ENCODE measurements around the gene TTC3. TPM values are rescaled to one million over a fixed set of nuclear protein-coding genes. Genes with fewer than 3 reads are reported as not detected.

Gene TTC3
- total RNA-seq, 1 experiment from 2014 or later, result 71.5 TPM

DNA sequence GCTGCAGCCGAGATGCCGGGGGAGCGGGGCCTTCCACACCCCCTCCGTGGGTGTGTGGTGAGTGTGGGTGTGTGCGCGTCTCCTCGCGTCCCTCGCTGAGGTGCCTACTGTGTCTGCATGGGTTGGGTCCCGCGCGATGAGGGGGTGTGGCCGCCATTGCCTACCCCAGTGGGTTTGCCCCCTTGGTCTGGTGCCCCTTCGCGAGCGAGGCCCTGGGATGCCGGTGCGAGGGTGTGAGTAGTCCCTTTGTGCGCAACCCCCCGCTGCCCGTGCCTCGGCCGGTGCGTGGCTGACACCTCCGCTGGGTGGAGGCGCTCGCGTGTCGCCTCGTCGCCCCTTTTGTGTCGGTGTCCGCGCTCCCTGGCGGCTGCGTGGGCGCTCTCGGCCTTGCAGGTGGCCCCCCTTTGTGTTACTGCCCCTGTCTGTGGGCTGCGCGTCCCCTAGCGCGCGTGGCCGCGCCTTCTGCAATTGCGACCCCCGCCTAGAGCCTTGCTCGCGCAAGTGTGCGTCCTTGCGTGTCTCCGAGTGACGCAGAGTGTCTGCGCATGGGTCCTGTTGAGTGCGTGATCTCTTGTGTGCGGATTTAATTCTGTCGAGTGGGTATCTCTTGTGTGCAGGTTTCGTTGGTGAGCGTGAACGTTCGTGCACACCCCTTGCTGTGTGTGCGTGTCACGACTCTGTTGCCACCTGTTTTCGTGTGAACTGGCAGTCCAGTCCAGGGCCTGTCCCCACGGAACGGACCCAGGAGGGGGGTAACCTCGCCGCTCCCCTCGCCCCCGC, 553 bp downstream of the TTC3 start:
- ChIA-PET RAD21 (ENCODE audit: low non-redundant PET in 1 of 2, low total read pairs in 2 of 2, uncharacterized antibody in 2 of 2, unreplicated experiment in 2 of 2) (no interaction called here), POLR2A (no interaction called here), CTCF (no interaction called here)
- Histone ChIP-seq H3K27me3 (ENCODE audit: insufficient read depth, low read length) (no peaks in the 10 kb centered on the region), H3K36me3 (ENCODE audit: control insufficient read depth in 1 of 2, insufficient read depth in 2 of 2, low read length in 2 of 2) (no peaks in the 10 kb centered on the region), H3K4me2 (ENCODE audit: low read length) (peak overlapping the region; percentile 94), H4K20me1 (ENCODE audit: insufficient read depth) (peaks cover 9% of the 10 kb centered on the region; the same call in 1 of the 2 replicates), H3K27ac (ENCODE audit: low read depth, low read length) (peak overlapping the region; percentile 95), H2AFZ (ENCODE audit: low read depth, low read length, poor library complexity, severe bottlenecking) (no peak overlapping the region), H3K9me2 (ENCODE audit: insufficient read depth) (no peaks in the 10 kb centered on the region), H3K9me3 (ENCODE audit: control insufficient read depth in 1 of 2, insufficient read depth in 1 of 2, low read depth in 1 of 2, low read length in 2 of 2) (no peaks in the 10 kb centered on the region), H3K79me2 (ENCODE audit: insufficient read depth, low read length) (peaks cover 57% of the 10 kb centered on the region), H3K4me3 (replicated peaks in 1 of 2; ENCODE audit: low read depth in 1 of 2, low read length in 2 of 2) (peak overlapping the region; percentile 78 to 95), H3K9ac (ENCODE audit: low read length) (peak overlapping the region; percentile 91), H3K4me1 (ENCODE audit: control insufficient read depth in 1 of 2, insufficient read depth in 2 of 2, low read length in 2 of 2) (peaks cover 11 to 26% of the 10 kb centered on the region in 2 experiments)
- TF ChIP-seq EGR1 (IDR thresholded peaks at IDR 0.05; ENCODE audit: low read depth), result no peak
- no peak for TF ChIP-seq POLR2AphosphoS5 (IDR thresholded peaks at IDR 0.05; ENCODE audit: low read depth, low read length)
- TF ChIP-seq, protein P1, sequence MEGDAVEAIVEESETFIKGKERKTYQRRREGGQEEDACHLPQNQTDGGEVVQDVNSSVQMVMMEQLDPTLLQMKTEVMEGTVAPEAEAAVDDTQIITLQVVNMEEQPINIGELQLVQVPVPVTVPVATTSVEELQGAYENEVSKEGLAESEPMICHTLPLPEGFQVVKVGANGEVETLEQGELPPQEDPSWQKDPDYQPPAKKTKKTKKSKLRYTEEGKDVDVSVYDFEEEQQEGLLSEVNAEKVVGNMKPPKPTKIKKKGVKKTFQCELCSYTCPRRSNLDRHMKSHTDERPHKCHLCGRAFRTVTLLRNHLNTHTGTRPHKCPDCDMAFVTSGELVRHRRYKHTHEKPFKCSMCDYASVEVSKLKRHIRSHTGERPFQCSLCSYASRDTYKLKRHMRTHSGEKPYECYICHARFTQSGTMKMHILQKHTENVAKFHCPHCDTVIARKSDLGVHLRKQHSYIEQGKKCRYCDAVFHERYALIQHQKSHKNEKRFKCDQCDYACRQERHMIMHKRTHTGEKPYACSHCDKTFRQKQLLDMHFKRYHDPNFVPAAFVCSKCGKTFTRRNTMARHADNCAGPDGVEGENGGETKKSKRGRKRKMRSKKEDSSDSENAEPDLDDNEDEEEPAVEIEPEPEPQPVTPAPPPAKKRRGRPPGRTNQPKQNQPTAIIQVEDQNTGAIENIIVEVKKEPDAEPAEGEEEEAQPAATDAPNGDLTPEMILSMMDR (IDR thresholded peaks at IDR 0.05 in 2 of 3, conservative IDR thresholded peaks at IDR 0.05 in 1 of 3; ENCODE audit: borderline replicate concordance in 1 of 3, insufficient read depth in 1 of 3, low read depth in 2 of 3, low read length in 2 of 3), result 0 out of 6 replicates have a peak, but pooled peaks of 1 of the 3 experiments have one; percentile 8
- TF ChIP-seq FOSL1 (IDR thresholded peaks at IDR 0.05; ENCODE audit: low read depth), result no peak
- TF ChIP-seq ELF1 (IDR thresholded peaks at IDR 0.05; ENCODE audit: borderline replicate concordance, low read depth), result no peak
- TF ChIP-seq, protein P2, sequence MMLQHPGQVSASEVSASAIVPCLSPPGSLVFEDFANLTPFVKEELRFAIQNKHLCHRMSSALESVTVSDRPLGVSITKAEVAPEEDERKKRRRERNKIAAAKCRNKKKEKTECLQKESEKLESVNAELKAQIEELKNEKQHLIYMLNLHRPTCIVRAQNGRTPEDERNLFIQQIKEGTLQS (IDR thresholded peaks at IDR 0.05), result no peak
- peak; percentile 7; the same call in 1 of the 2 replicates for TF ChIP-seq SIN3A (IDR thresholded peaks at IDR 0.05; ENCODE audit: low read depth)
- TF ChIP-seq SRF (IDR thresholded peaks at IDR 0.05; ENCODE audit: low read depth), result no peak
- TF ChIP-seq CEBPB (IDR thresholded peaks at IDR 0.05; ENCODE audit: low read depth), result no peak
- TF ChIP-seq, protein P3, sequence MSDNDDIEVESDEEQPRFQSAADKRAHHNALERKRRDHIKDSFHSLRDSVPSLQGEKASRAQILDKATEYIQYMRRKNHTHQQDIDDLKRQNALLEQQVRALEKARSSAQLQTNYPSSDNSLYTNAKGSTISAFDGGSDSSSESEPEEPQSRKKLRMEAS (IDR thresholded peaks at IDR 0.05), result peak; percentile 21; the same call in 1 of the 2 replicates
- no peak for TF ChIP-seq YY1 (IDR thresholded peaks at IDR 0.05; ENCODE audit: extremely low read depth, insufficient replicate concordance, low read depth, low read length)
- TF ChIP-seq, protein P4, sequence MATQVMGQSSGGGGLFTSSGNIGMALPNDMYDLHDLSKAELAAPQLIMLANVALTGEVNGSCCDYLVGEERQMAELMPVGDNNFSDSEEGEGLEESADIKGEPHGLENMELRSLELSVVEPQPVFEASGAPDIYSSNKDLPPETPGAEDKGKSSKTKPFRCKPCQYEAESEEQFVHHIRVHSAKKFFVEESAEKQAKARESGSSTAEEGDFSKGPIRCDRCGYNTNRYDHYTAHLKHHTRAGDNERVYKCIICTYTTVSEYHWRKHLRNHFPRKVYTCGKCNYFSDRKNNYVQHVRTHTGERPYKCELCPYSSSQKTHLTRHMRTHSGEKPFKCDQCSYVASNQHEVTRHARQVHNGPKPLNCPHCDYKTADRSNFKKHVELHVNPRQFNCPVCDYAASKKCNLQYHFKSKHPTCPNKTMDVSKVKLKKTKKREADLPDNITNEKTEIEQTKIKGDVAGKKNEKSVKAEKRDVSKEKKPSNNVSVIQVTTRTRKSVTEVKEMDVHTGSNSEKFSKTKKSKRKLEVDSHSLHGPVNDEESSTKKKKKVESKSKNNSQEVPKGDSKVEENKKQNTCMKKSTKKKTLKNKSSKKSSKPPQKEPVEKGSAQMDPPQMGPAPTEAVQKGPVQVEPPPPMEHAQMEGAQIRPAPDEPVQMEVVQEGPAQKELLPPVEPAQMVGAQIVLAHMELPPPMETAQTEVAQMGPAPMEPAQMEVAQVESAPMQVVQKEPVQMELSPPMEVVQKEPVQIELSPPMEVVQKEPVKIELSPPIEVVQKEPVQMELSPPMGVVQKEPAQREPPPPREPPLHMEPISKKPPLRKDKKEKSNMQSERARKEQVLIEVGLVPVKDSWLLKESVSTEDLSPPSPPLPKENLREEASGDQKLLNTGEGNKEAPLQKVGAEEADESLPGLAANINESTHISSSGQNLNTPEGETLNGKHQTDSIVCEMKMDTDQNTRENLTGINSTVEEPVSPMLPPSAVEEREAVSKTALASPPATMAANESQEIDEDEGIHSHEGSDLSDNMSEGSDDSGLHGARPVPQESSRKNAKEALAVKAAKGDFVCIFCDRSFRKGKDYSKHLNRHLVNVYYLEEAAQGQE (IDR thresholded peaks at IDR 0.05; ENCODE audit: low read depth), result no peak
- no peak for TF ChIP-seq TCF7L2 (IDR thresholded peaks at IDR 0.05; ENCODE audit: borderline replicate concordance, extremely low read depth, insufficient read depth, insufficient read length)
- no peak for TF ChIP-seq CBX3 (IDR thresholded peaks at IDR 0.05; ENCODE audit: low read depth)
- ATAC-seq, result peak; percentile 52
- no TSS peak for BruUV-seq (replicated peaks)
- intact Hi-C loops (cut with micrococcal nuclease), result no loop called here
- DNase-seq (ENCODE audit: low read depth, low spot score), result no peak

All from HCT116 (cell line).